Progenitor cell of endocrine pancreas (in vitro differentiated cells): ENCODE measurements around the gene FBXO4. TPM values are rescaled to one million over a fixed set of nuclear protein-coding genes. Genes with fewer than 3 reads are reported as not detected.

Experiments
- DNase-seq: peaks from one replicate; pipeline ENCODE4 v3.0.0; 2021; ENCODE audit warnings: low spot score; ENCODE audit not compliant: unreplicated experiment
- H3K27ac Mint-ChIP-seq: 2 replicates; pipeline ENCODE4 v1.8.0; 2021; ENCODE audit warnings: mild to moderate bottlenecking, moderate library complexity, mixed read lengths
- H3K27me3 Mint-ChIP-seq: 2 replicates; pipeline ENCODE4 v1.8.0; 2021; ENCODE audit warnings: mixed read lengths
- H3K36me3 Mint-ChIP-seq: 2 replicates; pipeline ENCODE4 v1.8.0; 2022; ENCODE audit warnings: mixed read lengths; ENCODE audit not compliant: insufficient read depth
- H3K4me1 Mint-ChIP-seq: 2 replicates; pipeline ENCODE4 v1.8.0; 2021; ENCODE audit warnings: low read depth, mixed read lengths
- H3K4me3 Mint-ChIP-seq: 2 replicates; pipeline ENCODE4 v1.8.0; 2021; ENCODE audit warnings: low read depth, mild to moderate bottlenecking, moderate library complexity, mixed read lengths
- H3K9me3 Mint-ChIP-seq: 2 replicates; pipeline ENCODE4 v1.8.0; 2021; ENCODE audit warnings: low read depth, mixed read lengths
- CTCF ChIP-seq: fragments of 200-600 bp; sonication (generic); IDR thresholded peaks from one replicate; pipeline ENCODE4 v1.5.0; 2021; ENCODE audit warnings: antibody characterized with exemption, mild to moderate bottlenecking; ENCODE audit not compliant: unreplicated experiment
- total RNA-seq: library from RNA; stranded (reverse); gene quantifications from 2 replicates; pipeline ENCODE4 v1.2.1, GENCODE V29; 2021

FBXO4 gene
- total RNA-seq, 1 donor from 2014 or later: 6.9 TPM

- no peak for TF ChIP-seq CTCF
- peaks cover 18% of the 10 kb centered on the region for H3K9me3 Mint-ChIP-seq
- no peak for DNase-seq
- H3K4me3 Mint-ChIP-seq: no peak overlapping the region
- H3K27me3 Mint-ChIP-seq: no peaks in the 10 kb centered on the region
- no peaks in the 10 kb centered on the region for H3K36me3 Mint-ChIP-seq
- no peaks in the 10 kb centered on the region for H3K4me1 Mint-ChIP-seq
- no peak overlapping the region for H3K27ac Mint-ChIP-seq
Observed at GRCh38 chr5:41956943-41957342, 31.9 kb downstream of the FBXO4 start.

- DNase-seq: no peak
- no peak for TF ChIP-seq CTCF
- Mint-ChIP-seq H3K9me3 (peaks cover 18% of the 10 kb centered on the region), H3K4me1 (no peaks in the 10 kb centered on the region), H3K27me3 (no peaks in the 10 kb centered on the region), H3K36me3 (no peaks in the 10 kb centered on the region), H3K27ac (no peak overlapping the region), H3K4me3 (no peak overlapping the region)
Observed at GRCh38 chr5:41960481-41960880, 35.4 kb downstream of the FBXO4 start.

- Mint-ChIP-seq H3K4me1 (no peaks in the 10 kb centered on the region), H3K27me3 (no peaks in the 10 kb centered on the region), H3K27ac (no peak overlapping the region), H3K4me3 (no peak overlapping the region), H3K9me3 (peaks cover 18% of the 10 kb centered on the region), H3K36me3 (no peaks in the 10 kb centered on the region)
- DNase-seq: no peak
- no peak for TF ChIP-seq CTCF
Observed at GRCh38 chr5:41961736-41962135, 36.7 kb downstream of the FBXO4 start.

GRCh38 chr5:41962491-41962890, 37.4 kb downstream of the FBXO4 start:
- no peaks in the 10 kb centered on the region for H3K36me3 Mint-ChIP-seq
- H3K4me3 Mint-ChIP-seq: no peak overlapping the region
- no peaks in the 10 kb centered on the region for H3K27me3 Mint-ChIP-seq
- no peak for TF ChIP-seq CTCF
- no peaks in the 10 kb centered on the region for H3K4me1 Mint-ChIP-seq
- peaks cover 18% of the 10 kb centered on the region for H3K9me3 Mint-ChIP-seq
- no peak overlapping the region for H3K27ac Mint-ChIP-seq
- no peak for DNase-seq

GRCh38 chr5:41966401-41967105, 41.5 kb downstream of the FBXO4 start:
- TF ChIP-seq CTCF: no peak
- peaks cover 13% of the 10 kb centered on the region for H3K9me3 Mint-ChIP-seq
- no peak overlapping the region for H3K4me3 Mint-ChIP-seq
- H3K27me3 Mint-ChIP-seq: no peaks in the 10 kb centered on the region
- H3K36me3 Mint-ChIP-seq: no peaks in the 10 kb centered on the region
- no peak for DNase-seq
- H3K4me1 Mint-ChIP-seq: no peaks in the 10 kb centered on the region
- H3K27ac Mint-ChIP-seq: no peak overlapping the region
